SK-N-SH treated with all-trans-retinoic acid at 6 μM for 48 hours (cell line): ENCODE data around the gene CRKL.
A peak's percentile ranks its signal among the peaks of the same experiment; 100 is the strongest.

Experiments used
- ATAC-seq: fragments of 200-7000 bp; cut with Tn5 transposase; 3 replicates; pipeline ENCODE4 v1.9.1; 2020; ENCODE audit warnings: mild to moderate bottlenecking, moderate library complexity
- BACH2 ChIP-seq: fragments of 250-450 bp; sonication (Bioruptor Pico); IDR thresholded peaks from 2 replicates; pipeline ENCODE4 v1.9.0; 2021; ENCODE audit warnings: mild to moderate bottlenecking, borderline replicate concordance
- CREB5 ChIP-seq: fragments of 250-450 bp; sonication (Bioruptor Pico); IDR thresholded peaks from 2 replicates; pipeline ENCODE4 v1.5.1; 2020; ENCODE audit warnings: low read depth, mild to moderate bottlenecking, moderate library complexity
- CSDC2 ChIP-seq: fragments of 250-450 bp; sonication (Bioruptor Pico); IDR thresholded peaks from 2 replicates; pipeline ENCODE4 v1.5.0; 2020; ENCODE audit warnings: mild to moderate bottlenecking, moderate library complexity
- CSRNP3 ChIP-seq: fragments of 250-450 bp; sonication (Bioruptor Pico); IDR thresholded peaks from 2 replicates; pipeline ENCODE4 v1.5.1; 2021; ENCODE audit warnings: mild to moderate bottlenecking, moderate library complexity
- ESRRG ChIP-seq: fragments of 250-450 bp; sonication (Bioruptor Pico); IDR thresholded peaks from 2 replicates; pipeline ENCODE4 v1.6.1; 2021; ENCODE audit warnings: mild to moderate bottlenecking
- GLIS3 ChIP-seq: fragments of 250-450 bp; sonication (Bioruptor Pico); IDR thresholded peaks from 2 replicates; pipeline ENCODE4 v1.5.0; 2020; ENCODE audit warnings: mild to moderate bottlenecking, moderate library complexity
- OSR1 ChIP-seq: fragments of 250-450 bp; sonication (Bioruptor Pico); IDR thresholded peaks from 2 replicates; pipeline ENCODE4 v1.8.0; 2022; ENCODE audit warnings: moderate library complexity, mild to moderate bottlenecking, inconsistent platforms
- PATZ1 ChIP-seq: fragments of 250-450 bp; sonication (Bioruptor Pico); IDR thresholded peaks from 2 replicates; pipeline ENCODE4 v1.8.0; 2020; ENCODE audit warnings: mild to moderate bottlenecking, moderate library complexity, borderline replicate concordance
- POU6F1 ChIP-seq: fragments of 250-450 bp; sonication (Bioruptor Pico); IDR thresholded peaks from 2 replicates; pipeline ENCODE4 v1.8.0; 2021; ENCODE audit warnings: low read depth, mild to moderate bottlenecking, moderate library complexity, borderline replicate concordance
- PPARA ChIP-seq: fragments of 250-450 bp; sonication (Bioruptor Pico); IDR thresholded peaks from 2 replicates; pipeline ENCODE4 v1.5.0; 2020; ENCODE audit warnings: mild to moderate bottlenecking, borderline replicate concordance
- SNAI2 ChIP-seq: fragments of 250-450 bp; sonication (Bioruptor Pico); IDR thresholded peaks from 2 replicates; pipeline ENCODE4 v1.5.0; 2020; ENCODE audit warnings: mild to moderate bottlenecking, moderate library complexity
- TCF4 ChIP-seq: fragments of 250-450 bp; sonication (Bioruptor Pico); IDR thresholded peaks from 2 replicates; pipeline ENCODE4 v1.8.0; 2021; ENCODE audit warnings: mild to moderate bottlenecking, moderate library complexity, borderline replicate concordance
- TSHZ2 ChIP-seq: fragments of 250-450 bp; sonication (Bioruptor Pico); IDR thresholded peaks from 2 replicates; pipeline ENCODE4 v1.5.0; 2020; ENCODE audit warnings: mild to moderate bottlenecking, moderate library complexity
- ZNF70 ChIP-seq: fragments of 450-650 bp; formaldehyde crosslinking; IDR thresholded peaks from 2 replicates; pipeline ENCODE4 v1.5.0; 2020; ENCODE audit warnings: mild to moderate bottlenecking, moderate library complexity

Gene CRKL

GRCh38 chr22:20999350-21000206 lies 82.4 kb downstream of the CRKL start (continued):
- no peak for TF ChIP-seq TSHZ2

- ATAC-seq = no peak; the same call in 2 of the 3 replicates
- TF ChIP-seq SNAI2 (CRISPR knock-in tag) (no peak), PPARA (CRISPR knock-in tag) (no peak), TCF4 (CRISPR knock-in tag) (no peak), OSR1 (CRISPR knock-in tag) (no peak), ZNF70 (CRISPR knock-in tag) (0 out of 2 replicates have a peak, but pooled peaks have one; percentile 11), CSDC2 (CRISPR knock-in tag) (no peak), CREB5 (no peak)
Measured at GRCh38 chr22:21000207-21000986, 83.2 kb downstream of the CRKL start.

GRCh38 chr22:21000987-21001600 lies 83.9 kb downstream of the CRKL start:
- no peak for TF ChIP-seq ESRRG (CRISPR knock-in tag)
- 0 out of 2 replicates have a peak, but pooled peaks have one; percentile 20 for TF ChIP-seq CSRNP3 (CRISPR knock-in tag)
- ATAC-seq = peak; percentile 2

- ATAC-seq = peak; percentile 92
- TF ChIP-seq TCF4 (CRISPR knock-in tag) (peak; percentile 10; the same call in 1 of the 2 replicates), BACH2 (CRISPR knock-in tag) (no peak), GLIS3 (CRISPR knock-in tag) (0 out of 2 replicates have a peak, but pooled peaks have one; percentile 11), POU6F1 (CRISPR knock-in tag) (no peak), PATZ1 (0 out of 2 replicates have a peak, but pooled peaks have one; percentile 51)
- TF ChIP-seq, all 23 proteins: peak for 3
Measured at GRCh38 chr22:21001601-21002325, 84.6 kb downstream of the CRKL start, which contains the start of gene THAP7. THAP7 (minus strand) TSS chr22:21002118; CDS start chr22:21001911, 207 bp downstream.
